Measurements from ENCODE around the gene CHID1. TPM values are rescaled to one million over a fixed set of nuclear protein-coding genes. Genes with fewer than 3 reads are reported as not detected.
A peak's percentile ranks its signal among the peaks of the same experiment; 100 is the strongest.

Gene CHID1
- total and polyA plus RNA-seq, 9 of the 15 experiments (the other 6 are each of a cell fraction or from before 2014, with no cell fraction given): 15.1 to 108 (median 39.8) TPM

DNA sequence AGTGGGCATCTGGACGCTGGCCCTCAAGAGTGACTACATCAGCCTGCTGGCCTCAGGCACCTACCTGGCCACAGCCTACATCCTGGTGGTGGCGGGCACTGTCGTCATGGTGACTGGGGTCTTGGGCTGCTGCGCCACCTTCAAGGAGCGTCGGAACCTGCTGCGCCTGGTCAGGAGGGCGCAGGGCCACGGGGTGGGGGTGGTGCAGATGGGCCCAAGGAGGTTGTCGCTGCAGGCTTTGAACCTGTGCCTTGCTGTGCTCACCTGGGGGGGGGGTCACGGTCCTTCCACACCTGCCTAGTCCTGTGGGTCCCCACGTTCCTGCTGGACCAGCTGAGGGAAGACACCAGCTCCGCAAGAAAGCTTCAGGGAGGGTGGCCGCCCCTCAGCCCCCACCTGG lies 74.3 kb downstream of the CHID1 start:
- peak overlapping the region in 1 of 2 experiments; percentile 83; a peak in 2 of 4 replicates for H3K9ac ChIP-seq (ENCODE audit: insufficient read depth in 1 of 2, low read depth in 2 of 2, low read length in 2 of 2)
- no peak overlapping the region for H3K4me2 ChIP-seq (ENCODE audit: insufficient read depth, low read length)
- intact Hi-C loops (cut with micrococcal nuclease) (no loop called here), in situ Hi-C loops (cut with MboI) (no loop called here)
- ATAC-seq (no peak), FAIRE-seq (no peak), DNase-seq (ENCODE audit: extremely low read depth in 1 of 4, low spot score in 3 of 4) (no peak)
- peaks cover 6% of the 10 kb centered on the region for H3K9me1 ChIP-seq (ENCODE audit: control insufficient read depth, insufficient read depth, low read length)
- H3K9me3 ChIP-seq (replicated peaks; ENCODE audit: control insufficient read depth, insufficient read depth, low read depth, low read length): no peaks in the 10 kb centered on the region
- H4K20me1 ChIP-seq (replicated peaks; ENCODE audit: control insufficient read depth, insufficient read depth, low read length): peaks cover 7% of the 10 kb centered on the region
- TF ChIP-seq POLR2G (IDR thresholded peaks at IDR 0.05; ENCODE audit: low read depth, low read length) (0 out of 2 replicates have a peak, but pooled peaks have one; percentile 48), COPS2 (conservative IDR thresholded peaks at IDR 0.05) (no peak)
- TF ChIP-seq, protein P1, sequence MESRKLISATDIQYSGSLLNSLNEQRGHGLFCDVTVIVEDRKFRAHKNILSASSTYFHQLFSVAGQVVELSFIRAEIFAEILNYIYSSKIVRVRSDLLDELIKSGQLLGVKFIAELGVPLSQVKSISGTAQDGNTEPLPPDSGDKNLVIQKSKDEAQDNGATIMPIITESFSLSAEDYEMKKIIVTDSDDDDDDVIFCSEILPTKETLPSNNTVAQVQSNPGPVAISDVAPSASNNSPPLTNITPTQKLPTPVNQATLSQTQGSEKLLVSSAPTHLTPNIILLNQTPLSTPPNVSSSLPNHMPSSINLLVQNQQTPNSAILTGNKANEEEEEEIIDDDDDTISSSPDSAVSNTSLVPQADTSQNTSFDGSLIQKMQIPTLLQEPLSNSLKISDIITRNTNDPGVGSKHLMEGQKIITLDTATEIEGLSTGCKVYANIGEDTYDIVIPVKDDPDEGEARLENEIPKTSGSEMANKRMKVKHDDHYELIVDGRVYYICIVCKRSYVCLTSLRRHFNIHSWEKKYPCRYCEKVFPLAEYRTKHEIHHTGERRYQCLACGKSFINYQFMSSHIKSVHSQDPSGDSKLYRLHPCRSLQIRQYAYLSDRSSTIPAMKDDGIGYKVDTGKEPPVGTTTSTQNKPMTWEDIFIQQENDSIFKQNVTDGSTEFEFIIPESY (CRISPR knock-in tag; IDR thresholded peaks at IDR 0.05): peak; percentile 71; the same call in 1 of the 2 replicates
- WGBS (ENCODE audit: insufficient coverage, low coverage, missing lambda C conversion rate): 99% methylated on average over 12 of the region's 14 CpGs
- H2AFZ ChIP-seq (ENCODE audit: low read depth, low read length): no peak overlapping the region
- H3K79me2 ChIP-seq (ENCODE audit: control insufficient read depth, insufficient read depth, low read length): peaks cover 73% of the 10 kb centered on the region
- ChIA-PET CTCF (ENCODE audit: low intra/inter-chr PET ratio) (no interaction called here), POLR2A (interaction anchor here (1.3 to 1.6 kb wide), 2 partner anchors 13 to 23 kb away, joined by 3 to 5 read pairs; no protein-coding TSS in a partner anchor)
- no TSS peak for BruUV-seq (replicated peaks)
- H3K4me3 ChIP-seq: no peak overlapping the region
- peaks cover 64% of the 10 kb centered on the region; the same call in 2 of the 3 replicates for H3K36me3 ChIP-seq (ENCODE audit: control insufficient read depth, insufficient read depth, low read length)
- no peak overlapping the region for H3K27ac ChIP-seq (ENCODE audit: extremely low read depth, low read depth, low read length)
- H3K27me3 ChIP-seq (ENCODE audit: control insufficient read depth in 2 of 2, insufficient read depth in 2 of 2, low read length in 2 of 2): no peaks in the 10 kb centered on the region
- peaks cover 28 to 89% of the 10 kb centered on the region in 2 experiments; a peak in 4 of 5 replicates for H3K4me1 ChIP-seq (replicated peaks in 1 of 2; ENCODE audit: control insufficient read depth in 2 of 2, insufficient read depth in 2 of 2, low read length in 2 of 2)
